22Rv1 (cell line): ENCODE results near the gene HS2ST1.

Experiments
- ZFX ChIP-seq: fragments of 450-650 bp; IDR thresholded peaks from 2 replicates; pipeline ENCODE4 v1.6.1; 2017; ENCODE audit warnings: antibody characterized with exemption, borderline replicate concordance
- TF ChIP-seq, protein P1 (sequence below): fragments of 450-650 bp; IDR thresholded peaks from 2 replicates; pipeline ENCODE4 v1.5.1; 2017; ENCODE audit warnings: mild to moderate bottlenecking

DNA sequence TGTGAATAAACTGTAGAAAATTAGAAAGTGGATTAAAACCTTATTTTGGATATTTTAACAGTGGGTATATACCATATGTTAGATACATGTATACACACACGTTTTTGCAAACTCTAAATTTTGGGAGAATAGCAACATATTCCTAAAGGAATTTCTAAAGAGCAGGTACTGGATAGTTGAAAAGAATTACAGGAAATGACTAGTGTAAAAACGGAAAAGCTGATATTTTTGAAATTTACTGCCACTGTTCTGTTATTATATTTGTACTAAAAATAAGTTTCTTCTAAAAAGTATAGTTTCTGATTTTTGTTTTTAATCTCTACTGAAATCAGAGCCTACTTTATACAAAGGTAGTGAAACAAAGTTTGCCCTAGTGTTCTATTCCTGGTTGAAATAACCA, 114.1 kb downstream of the HS2ST1 start:
- TF ChIP-seq, protein P1, sequence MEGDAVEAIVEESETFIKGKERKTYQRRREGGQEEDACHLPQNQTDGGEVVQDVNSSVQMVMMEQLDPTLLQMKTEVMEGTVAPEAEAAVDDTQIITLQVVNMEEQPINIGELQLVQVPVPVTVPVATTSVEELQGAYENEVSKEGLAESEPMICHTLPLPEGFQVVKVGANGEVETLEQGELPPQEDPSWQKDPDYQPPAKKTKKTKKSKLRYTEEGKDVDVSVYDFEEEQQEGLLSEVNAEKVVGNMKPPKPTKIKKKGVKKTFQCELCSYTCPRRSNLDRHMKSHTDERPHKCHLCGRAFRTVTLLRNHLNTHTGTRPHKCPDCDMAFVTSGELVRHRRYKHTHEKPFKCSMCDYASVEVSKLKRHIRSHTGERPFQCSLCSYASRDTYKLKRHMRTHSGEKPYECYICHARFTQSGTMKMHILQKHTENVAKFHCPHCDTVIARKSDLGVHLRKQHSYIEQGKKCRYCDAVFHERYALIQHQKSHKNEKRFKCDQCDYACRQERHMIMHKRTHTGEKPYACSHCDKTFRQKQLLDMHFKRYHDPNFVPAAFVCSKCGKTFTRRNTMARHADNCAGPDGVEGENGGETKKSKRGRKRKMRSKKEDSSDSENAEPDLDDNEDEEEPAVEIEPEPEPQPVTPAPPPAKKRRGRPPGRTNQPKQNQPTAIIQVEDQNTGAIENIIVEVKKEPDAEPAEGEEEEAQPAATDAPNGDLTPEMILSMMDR: no peak
- no peak for TF ChIP-seq ZFX
